Frontal cortex (tissue), 4 donors: ENCODE measurements around the gene ZNF141. TPM values are rescaled to one million over a fixed set of nuclear protein-coding genes. Genes with fewer than 3 reads are reported as not detected.
A peak's percentile ranks its signal among the peaks of the same experiment; 100 is the strongest.
"Not testable (repeated sequence)": the region's sequence is repeated elsewhere in the genome, so short reads cannot be mapped to it uniquely, and the experiment has no call there.

Source experiments
- DNase-seq, 2 donors: peaks; one replicate each; pipeline ENCODE4 v3.0.0; 2012; ENCODE audit warnings: low spot score in 2 of 2
- FAIRE-seq: peaks from 2 replicates; lab custom pipeline; 2012; peaks lifted over from hg19 to GRCh38; lab: Jason Lieb, UNC
- total RNA-seq: library from RNA; depleted of rRNA; stranded (reverse); fragments of >200 nt; gene quantifications from one replicate; pipeline ENCODE4 v1.2.3, GENCODE V29; 2014
- donor health status: control.
- donor health status: control.
- donor health status: control.

Gene ZNF141
- total RNA-seq: 77.5 TPM

DNA sequence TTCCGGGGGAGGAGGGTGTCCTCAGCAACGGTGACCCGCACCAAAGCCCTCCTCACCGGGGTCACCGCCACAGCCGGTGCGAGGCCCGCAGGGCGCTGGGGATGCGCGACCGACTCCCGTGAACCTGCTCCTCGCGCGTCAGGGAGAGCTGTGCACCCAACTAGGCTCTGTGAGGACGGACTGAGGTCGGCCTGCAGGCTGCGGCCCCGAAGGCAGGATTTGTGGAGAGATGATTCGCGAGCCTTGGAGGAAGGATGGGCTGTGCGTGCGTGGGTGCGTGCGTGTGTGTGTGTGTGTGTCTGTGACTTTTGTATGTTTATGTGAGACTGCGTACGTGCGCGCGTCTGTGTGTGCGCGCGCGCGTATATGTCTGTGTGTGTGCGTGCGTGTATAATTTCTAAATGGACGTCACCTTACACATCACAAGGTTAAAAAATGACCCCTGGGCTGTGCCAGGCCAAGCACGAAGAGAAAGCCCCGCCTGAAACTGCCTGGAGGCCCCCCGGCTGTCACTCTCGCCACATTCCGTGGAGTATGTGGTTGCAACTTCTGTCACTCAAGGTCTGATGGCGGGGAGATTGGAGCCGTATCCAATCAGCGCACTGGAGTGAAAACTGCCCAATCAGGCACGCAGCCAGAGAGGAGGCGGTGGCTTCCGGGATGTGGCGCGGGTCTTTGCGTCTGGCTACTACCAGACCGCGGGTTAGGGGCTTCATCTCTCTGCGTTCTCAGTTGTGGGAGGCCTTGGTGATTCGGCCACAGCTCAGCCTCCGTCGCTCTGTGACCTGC is at the start of gene ZNF141:
Gene ZNF141, plus strand, starts transcription at position 672 of the 789 bp plus-strand sequence. CDS start 170 bp downstream, outside the sequence.
- DNase-seq: peak; percentile 98
- FAIRE-seq: peak; percentile 91

GRCh38 chr4:288891-289290 is 48.7 kb upstream of the ZNF141 start:
- FAIRE-seq (no peak), DNase-seq (no peak)

- no peak for DNase-seq
- FAIRE-seq: no peak
Observed at GRCh38 chr4:294732-295131, 42.9 kb upstream of the ZNF141 start.

DNA sequence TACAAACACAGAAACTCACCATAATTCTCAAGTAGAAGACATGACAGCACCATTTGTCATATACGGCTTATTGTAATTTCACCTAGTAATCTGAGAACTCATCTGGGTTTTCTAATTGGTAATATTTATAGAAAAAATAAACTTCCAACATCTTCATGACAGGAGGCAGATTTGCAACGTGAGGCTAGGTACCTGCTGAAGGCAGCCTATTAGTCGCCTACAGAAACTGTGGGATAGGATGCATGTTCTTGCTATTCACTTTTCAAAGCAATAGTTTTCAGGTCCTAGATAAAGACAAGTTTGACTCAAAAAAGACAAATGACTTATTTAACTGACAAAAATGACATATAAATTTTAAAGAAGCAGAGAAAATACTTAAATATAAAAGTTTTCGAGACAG is 35.2 kb upstream of the ZNF141 start:
- DNase-seq (no peak), FAIRE-seq (no peak)

DNA sequence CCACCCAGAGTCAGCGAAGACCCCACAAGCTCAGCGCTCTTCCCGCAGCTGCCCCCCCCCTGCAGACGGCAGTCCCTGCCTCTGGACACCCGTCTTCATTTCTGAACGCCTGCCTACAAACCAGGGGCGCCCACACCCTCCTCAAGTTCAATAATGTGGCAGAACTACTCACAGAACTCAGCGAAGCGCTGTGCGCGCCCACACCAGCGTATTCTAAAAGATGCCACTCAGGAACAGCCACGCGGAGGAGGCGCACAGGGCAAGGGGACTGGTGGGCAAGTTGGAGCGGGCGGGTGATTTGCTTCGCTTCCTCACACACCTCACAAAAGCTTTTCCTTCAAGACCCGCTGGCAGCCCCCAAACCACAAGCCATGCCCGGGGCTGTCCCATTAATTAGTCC is 33.1 kb upstream of the ZNF141 start:
- not testable (repeated sequence) for FAIRE-seq, DNase-seq

- FAIRE-seq (no peak), DNase-seq (peak; percentile 12 to 54)
Observed at GRCh38 chr4:304969-305680, 32.5 kb upstream of the ZNF141 start, which contains the start of gene ZNF732. Gene ZNF732 (minus strand): TSS chr4:305474. CDS start chr4:305310, 164 bp downstream.

DNA sequence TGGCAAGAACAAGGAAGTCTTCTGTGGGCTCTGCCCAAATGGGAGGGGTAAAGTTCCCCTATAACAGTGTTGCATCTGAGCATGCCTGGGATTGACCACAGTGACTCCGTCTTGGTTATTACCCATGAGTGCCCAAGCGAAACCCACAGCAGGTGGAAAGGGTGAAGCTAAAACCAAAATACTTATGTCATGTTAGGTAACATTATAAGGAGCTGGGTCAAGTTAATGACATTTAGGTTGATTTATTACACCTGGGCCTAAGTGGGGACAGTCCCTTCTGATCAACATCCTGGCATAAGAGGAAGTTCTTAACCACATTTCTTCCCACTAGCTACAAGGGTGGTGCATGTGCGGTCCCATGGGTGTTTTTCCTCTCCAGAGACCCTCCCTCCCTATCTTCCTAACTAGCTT is 31.1 kb upstream of the ZNF141 start:
- FAIRE-seq (no peak), DNase-seq (no peak)

- FAIRE-seq (no peak), DNase-seq (no peak)
Observed at GRCh38 chr4:309807-310206, 27.8 kb upstream of the ZNF141 start.

DNA sequence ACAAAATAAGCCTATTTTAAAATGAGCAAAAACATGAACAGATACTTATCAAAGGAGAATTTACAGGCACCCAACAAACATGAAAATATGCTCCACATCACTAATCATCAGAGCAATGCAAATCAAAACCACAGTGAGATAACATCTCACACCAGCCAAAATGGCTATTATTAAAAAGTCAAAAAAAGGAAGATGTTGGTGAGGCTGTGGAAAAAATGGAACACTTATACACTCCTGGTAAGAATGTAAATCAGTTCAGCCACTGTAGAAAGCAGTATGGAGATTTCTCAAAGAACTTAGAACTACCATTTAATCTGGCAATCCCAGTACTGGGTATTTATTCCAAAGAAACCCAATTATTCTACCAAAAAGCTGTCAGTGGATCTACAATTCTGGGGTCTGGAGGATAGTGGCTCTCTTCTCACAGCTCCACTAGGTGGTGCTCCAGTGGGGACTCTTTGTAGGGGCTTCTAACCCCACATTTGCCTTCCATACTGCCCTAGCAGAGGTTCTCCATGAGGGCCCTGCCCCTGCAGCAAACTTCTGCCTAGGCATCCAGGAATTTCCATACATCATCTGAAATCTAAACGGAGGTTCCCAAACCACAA is 23.2 kb upstream of the ZNF141 start:
- no peak for FAIRE-seq
- DNase-seq: no peak

GRCh38 chr4:328729-329128 is 8.9 kb upstream of the ZNF141 start:
- FAIRE-seq (no peak), DNase-seq (no peak)

DNA sequence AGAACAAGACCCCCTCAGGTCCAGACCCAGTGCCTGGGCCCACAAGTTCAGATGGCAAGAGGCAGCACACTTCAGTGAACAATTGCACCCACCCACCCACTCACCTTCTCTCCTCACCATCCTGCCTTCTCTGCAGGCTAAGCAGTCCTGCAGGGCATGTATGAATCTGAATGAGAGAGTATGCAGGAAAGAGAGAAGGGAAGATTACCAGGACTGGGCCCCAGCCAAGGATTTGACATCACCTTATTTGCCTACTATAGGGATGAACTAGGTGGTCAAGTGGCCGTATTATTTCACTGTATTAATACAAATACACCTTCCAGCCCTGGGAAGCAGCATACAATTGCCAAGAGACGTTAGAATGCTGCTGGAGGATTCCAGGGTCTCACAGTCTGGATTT is 2.1 kb upstream of the ZNF141 start:
- FAIRE-seq (no peak), DNase-seq (no peak)

GRCh38 chr4:336099-336892 is 1.3 kb upstream of the ZNF141 start:
- no peak for FAIRE-seq
- peak; percentile 36 to 43 for DNase-seq

DNA sequence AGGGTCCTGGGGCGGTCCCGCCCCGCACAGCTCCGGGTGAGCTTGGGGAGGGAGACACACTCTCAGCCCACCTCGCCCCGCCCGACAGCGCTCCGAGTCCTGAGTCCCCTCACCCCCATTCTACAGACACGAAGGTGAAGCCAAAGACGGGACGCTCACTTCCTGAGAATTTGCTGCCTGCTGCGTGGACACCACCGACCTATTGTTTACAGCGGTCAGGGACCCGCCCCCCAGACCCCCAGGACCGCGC is 796 bp upstream of the ZNF141 start:
- DNase-seq (peak in 1 of 2 donors; percentile 18), FAIRE-seq (no peak)

DNA sequence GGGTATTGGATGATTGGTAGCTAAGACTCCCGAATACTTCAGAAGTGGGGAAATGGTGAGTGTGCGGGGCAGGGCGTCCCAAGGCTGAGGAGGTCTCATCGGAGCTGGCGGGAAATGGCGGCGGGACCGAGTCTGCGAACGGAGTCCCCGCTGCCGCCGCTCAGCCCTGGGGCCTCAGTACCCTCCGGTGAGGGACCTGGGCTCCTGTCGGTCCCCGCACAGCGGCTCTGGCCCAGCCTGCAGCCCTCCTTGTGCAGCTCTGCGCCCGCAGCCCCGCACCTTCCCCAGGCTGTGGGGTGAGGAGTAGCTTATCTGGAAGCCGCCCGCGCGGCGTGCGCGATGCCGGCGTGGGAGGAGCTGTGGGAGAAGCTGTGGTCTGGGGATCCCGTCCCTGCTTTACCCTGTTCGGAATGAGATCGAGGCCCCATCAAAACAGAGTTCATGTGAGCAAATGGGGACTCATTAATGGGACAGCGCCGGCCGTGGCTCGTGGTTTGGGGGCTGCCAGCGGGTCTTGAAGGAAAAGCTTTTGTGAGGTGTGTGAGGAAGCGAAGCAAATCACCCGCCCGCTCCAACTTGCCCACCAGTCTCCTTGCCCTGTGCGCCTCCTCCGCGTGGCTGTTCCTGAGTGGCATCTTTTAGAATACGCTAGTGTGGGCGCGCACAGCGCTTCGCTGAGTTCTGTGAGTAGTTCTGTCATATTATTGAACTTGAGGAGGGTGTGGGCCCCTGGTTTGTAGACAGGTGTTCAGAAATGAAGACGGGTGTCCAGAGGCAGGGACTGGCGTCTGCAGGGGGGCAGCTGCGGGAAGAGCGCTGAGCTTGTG is 531 bp downstream of the ZNF141 start:
- DNase-seq (peak in 1 of 2 donors; percentile 34), FAIRE-seq (no peak)

GRCh38 chr4:338759-339097 is 1.1 kb downstream of the ZNF141 start:
- FAIRE-seq (no peak), DNase-seq (no peak)

DNA sequence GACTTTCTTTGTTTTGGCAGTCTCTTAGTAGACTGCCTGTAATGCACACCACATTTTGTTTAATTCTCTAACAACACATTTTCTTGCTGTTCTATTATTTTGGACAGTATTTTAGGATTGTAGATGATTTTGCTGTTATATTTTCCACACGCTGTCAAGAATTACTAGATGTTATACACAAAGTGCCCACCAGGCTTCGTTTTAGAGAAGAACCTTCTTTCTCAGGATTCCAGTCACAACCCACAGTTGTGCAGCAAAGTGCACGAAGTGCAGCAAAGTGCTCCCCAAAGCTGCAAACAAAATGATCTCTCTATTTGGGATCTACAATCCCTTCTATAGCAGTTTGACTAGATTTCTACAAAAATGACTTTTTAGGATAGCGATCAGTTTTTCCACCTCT is 2.4 kb downstream of the ZNF141 start:
- DNase-seq: no peak
- no peak for FAIRE-seq

- FAIRE-seq (no peak), DNase-seq (no peak)
Observed at GRCh38 chr4:373062-373839, 35.6 kb downstream of the ZNF141 start.

DNA sequence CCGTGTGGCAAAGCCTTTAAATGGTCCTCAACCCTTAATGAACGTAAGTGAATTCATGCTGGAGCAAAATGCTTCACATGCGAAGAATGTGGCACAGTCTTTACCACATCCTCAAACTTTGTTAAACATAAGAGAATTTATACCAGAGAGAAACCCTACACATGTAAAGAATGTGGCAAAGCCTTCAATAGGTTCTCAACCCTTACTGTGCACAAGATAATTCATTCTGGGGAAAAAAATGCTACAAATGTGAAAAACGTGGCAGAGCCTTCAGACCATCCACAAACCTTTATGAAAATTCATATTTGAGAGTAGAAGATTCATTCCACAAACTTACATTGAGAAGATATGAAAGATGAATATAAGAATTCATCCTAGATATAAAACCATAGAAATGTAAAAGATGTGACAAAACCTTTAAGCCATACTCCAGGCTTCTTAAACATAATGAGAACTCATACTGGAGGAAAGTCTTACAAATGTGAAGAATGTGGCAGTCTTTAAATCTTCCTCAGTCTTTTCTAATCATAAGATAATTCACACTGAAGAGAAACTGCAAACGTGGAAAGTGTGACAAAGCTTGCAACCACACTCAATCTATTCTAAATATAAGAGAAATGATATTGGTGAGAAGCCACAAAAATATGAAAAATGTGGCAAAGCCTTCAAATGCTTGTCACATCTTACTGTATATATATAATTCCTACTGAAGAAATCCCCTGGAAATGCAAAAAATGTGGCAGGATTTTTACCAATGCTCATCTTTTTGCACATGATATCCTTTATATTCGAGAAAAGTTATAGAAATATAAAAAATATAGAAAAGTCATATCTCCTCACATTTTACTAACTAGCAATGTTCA is 36.9 kb downstream of the ZNF141 start:
- no peak for DNase-seq
- no peak for FAIRE-seq
